Measurements from ENCODE around the gene MYH9.
"Not testable (repeated sequence)": the region's sequence is repeated elsewhere in the genome, so short reads cannot be mapped to it uniquely, and the experiment has no call there.

The MYH9 gene

DNA sequence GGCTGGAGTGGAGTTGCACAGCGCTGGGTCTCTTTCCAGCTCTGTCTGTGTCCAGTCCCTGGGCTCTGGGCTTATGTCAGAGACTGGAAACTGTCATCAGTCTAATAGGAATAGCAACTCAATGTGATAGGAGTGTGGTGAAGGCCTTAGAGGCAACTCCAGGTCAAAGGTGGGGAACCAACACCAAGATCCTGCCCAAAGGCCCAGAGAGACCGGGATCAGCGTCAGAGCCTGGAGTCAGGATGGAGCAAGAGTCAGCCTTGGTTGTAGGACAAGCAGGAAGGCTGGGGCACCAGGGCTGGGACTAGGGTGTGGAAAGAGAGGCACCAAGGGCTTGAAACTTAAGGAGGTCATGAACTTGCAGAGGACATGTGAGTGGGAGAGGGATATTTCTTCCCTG lies 125.5 kb downstream of the MYH9 start:
- DNase-seq = not testable (repeated sequence)

GRCh38 chr22:36261675-36262074 lies 126.1 kb downstream of the MYH9 start:
- not testable (repeated sequence) for DNase-seq

- no peak for DNase-seq
These were observed 128.0 kb downstream of the MYH9 start for GRCh38 chr22:36259615-36260300.

DNA sequence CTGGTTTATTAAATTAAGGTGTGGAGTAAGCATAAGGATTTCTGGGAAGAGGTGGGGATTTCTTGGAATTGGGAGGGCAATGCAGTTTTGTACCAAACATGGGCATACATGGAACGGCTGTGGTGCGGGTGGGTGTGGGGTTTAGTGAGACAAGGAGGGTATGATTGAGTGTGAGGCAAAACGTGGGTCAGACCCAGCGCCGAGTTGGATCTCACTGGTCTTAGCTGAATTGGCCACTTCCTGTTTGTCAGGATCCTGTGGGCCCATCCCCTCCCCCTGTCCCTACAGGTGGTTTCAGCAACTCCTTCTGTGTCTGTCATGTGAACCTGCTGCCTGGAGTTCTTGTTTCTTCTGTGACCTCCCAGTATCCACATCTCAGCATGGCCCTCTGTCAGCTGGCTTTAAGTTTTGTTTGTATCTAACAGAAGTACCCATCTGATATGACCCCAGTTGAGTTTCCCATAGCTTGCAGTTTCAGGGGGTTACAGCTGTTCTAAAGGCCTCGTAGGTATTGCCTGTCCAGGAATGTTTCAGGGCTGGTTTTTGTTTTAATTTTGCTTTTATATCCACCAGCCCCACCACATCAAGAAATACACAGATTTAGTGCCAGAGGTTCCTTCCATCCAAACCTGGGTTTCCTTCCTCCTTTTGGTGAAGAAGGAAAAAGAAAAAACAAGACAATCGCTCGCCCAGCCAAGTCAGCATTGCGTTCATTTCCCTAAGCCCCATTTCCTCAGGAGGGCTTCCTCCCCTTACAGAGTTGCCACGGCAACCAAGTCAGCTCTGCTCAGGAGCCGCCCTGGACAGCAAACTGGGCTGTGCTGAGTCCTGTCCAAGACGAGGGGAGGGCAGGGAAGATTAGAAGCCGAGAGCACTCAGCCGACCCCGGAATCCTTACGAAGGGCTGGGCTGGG lies 128.8 kb downstream of the MYH9 start:
- no peak for DNase-seq

DNA sequence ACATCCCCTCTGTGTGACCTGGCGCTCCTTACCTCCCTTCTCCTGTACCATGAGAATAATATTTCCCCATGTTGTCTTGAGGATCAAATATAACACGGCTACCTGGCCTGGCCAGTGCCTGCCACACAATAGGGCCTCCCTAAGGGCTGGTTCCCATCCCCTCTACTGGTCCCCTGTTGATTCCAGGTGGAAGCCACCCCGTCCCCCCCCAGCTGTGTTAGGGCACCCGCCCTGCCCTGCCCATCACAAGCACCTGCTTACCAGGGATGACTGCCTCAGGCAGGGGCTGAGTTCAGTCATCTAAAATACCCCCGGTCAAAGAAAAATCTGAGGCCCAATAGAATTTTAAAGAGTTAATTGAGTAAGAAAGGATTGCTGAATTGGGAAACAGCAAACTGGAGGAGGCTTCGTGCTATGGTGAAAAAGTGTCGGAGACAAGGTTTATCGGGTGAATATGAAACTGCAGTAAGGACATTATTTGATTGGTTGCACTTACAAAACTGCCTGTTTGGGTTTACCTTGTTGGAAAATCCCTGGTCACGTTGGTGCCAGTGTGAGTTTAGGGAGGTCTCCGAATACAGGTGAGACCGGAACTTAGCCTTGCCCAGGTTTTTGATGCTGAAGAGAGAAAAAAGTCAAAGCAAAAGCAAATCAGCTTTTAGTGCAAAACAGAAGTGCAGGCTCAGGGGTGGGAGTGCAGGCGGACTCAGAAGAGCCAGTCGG lies 129.7 kb downstream of the MYH9 start:
- no peak for DNase-seq

DNA sequence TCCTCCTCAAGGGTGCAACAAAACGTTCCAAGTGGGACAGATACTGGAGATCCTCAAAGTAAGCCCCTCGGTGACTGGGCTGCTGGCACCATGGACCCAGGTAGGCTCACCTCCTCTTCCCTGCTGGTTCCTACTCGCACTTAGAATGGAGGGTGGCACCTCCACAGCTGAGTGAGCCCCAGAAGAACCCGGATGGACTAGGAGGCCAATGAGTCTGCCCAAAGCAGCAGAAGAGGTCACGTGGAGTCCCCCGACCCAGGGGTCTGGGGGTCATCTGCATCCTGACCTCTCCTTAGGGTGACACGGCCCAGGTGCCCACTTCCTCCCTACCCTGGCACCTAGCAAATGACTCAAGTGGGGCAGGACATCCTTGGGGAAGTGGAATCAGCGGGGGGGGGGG lies 130.5 kb downstream of the MYH9 start:
- no peak for DNase-seq

DNA sequence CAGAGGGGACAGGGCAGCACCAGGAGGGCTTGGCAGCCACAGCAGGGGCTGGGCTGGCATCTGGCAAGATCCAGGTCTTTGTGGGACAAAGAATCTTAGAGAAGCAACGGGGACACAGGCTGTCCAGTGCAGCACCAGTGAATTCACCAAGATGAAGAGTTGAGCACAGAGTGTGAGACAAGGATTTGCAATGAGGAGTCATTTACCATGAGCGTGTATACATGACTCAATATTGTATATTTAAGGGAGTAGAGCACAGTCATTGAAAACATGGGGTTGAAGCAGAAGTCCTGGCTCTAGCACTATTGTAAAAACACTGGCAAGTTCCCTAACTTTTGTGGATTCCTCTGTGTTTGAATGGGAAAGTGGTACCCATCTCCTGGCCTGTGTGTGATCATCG lies 131.3 kb downstream of the MYH9 start:
- no peak for DNase-seq

GRCh38 chr22:36255572-36255971 lies 132.2 kb downstream of the MYH9 start:
- not testable (repeated sequence) for DNase-seq

- DNase-seq = no peak
These were observed 134.0 kb downstream of the MYH9 start for GRCh38 chr22:36253523-36254490.

GRCh38 chr22:36252754-36253522 lies 134.8 kb downstream of the MYH9 start, which contains the start of gene APOL1:
Gene APOL1, plus strand, starts transcription at chr22:36253133. Its CDS starts 1,823 bp downstream, at chr22:36254956.
- no peak for DNase-seq

DNA sequence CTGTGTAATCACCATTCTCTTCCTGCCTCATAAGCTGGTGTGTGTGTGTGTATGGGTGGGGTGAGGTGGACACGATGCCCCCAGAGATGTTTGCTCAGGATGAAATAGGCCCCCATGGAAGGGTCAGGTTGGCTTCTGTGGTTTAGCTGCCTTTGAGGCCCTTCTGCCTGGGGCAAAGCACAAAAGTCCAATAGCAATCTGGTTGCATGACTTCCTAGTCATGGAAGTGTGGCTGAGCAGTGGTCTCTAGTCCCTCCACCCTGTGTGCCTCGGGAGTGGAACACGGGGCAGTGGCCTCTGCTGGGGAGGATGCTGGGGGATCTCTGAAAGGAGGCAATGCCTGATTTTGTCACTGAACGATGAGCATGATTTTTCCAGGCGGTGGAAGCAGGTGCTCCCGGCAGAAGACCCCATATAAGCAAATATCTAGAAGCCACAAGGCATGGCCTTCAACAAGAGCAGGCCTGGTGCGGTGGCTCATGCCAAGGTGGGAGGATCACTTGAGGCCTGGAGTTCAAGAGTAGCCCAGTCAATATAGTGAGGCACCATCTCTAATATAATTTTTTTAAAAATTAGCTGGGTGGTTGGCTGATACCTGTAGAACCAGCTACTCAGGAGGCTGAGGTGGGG lies 135.7 kb downstream of the MYH9 start:
- not testable (repeated sequence) for DNase-seq

DNA sequence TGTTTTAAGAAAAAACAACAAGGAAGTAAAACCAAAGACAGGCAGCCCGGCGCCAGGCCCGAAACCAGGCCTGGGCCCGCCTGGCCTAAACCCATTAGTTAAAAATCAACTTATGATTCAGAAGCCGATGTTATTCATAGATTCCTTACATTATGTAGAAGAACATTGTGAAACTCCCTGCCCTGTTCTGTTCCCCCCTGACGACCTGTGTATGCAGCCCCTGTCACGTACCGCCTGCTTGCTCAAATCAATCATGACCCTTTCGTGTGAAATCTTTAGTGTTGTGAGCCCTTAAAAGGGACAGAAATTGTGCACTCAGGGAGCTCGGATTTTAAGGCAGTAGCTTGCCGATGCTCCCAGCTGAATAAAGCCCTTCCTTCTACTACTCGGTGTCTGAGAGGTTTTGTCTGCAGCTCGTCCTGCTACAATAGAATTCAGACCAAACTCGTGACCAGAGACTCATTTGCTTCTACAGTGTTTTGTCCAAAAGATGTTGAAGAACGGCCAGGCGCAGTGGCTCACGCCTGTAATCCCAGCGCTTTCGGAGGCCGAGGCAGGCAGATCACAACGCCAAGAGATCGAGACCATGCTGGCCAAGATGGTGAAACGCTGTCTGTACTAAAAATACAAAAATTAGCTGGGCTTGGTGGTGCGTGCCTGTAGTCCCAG lies 137.3 kb downstream of the MYH9 start:
- not testable (repeated sequence) for DNase-seq

DNA sequence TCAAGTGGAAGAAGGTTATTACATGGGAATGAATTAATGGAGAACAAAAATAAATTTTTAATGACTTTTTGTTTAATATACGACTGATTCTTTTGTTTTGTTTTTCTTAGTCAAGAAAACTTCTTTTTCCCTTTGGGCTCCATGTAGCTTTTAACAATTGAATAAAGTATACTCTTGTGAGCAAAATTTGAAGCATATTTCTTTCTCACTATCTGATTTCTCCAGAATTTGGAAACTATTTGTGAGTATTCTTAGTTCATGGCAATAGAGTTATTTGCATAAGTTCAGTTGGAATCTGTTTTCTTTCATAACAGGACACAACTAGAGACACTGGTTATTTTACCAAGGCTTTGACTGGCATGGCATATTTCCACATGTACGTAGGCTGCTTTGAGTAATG lies 138.6 kb downstream of the MYH9 start:
- DNase-seq = no peak

GRCh38 chr22:36247955-36248354 lies 139.8 kb downstream of the MYH9 start:
- no peak for DNase-seq

GRCh38 chr22:36246718-36247117 lies 141.0 kb downstream of the MYH9 start:
- no peak for DNase-seq

- DNase-seq = no peak
These were observed 141.9 kb downstream of the MYH9 start for GRCh38 chr22:36245805-36246356.

GRCh38 chr22:36244522-36245391 lies 143.0 kb downstream of the MYH9 start:
- DNase-seq = no peak

- no peak for DNase-seq
These were observed 143.8 kb downstream of the MYH9 start for GRCh38 chr22:36243986-36244385.

Measured in activated CD4-positive, CD25-positive, alpha-beta regulatory T cell treated with anti-CD3 and anti-CD28 coated beads, Interleukin-2, amount 50 U/mL, for 72 hours (primary cell).